ENCODE measurements around the gene CDK6.
"Not testable (repeated sequence)": the region's sequence is repeated elsewhere in the genome, so short reads cannot be mapped to it uniquely, and the experiment has no call there.

CDK6 gene

GRCh38 chr7:92623544-92623943, 212.8 kb downstream of the CDK6 start:
- no peak for DNase-seq (ENCODE audit: low read depth)

GRCh38 chr7:92622685-92623084, 213.7 kb downstream of the CDK6 start:
- no peak for DNase-seq (ENCODE audit: low read depth)

- no peak for DNase-seq (ENCODE audit: low read depth)
Measured at GRCh38 chr7:92622030-92622429, 214.3 kb downstream of the CDK6 start.

- DNase-seq (ENCODE audit: low read depth), result no peak
Measured at GRCh38 chr7:92621561-92622023, 214.8 kb downstream of the CDK6 start.

GRCh38 chr7:92621026-92621540, 215.3 kb downstream of the CDK6 start:
- DNase-seq (ENCODE audit: low read depth), result peak; percentile 63

GRCh38 chr7:92615861-92616260, 220.5 kb downstream of the CDK6 start:
- DNase-seq (ENCODE audit: low read depth), result no peak

- DNase-seq (ENCODE audit: low read depth), result no peak
Measured at GRCh38 chr7:92614660-92615174, 221.7 kb downstream of the CDK6 start.

GRCh38 chr7:92613720-92614119, 222.7 kb downstream of the CDK6 start:
- no peak for DNase-seq (ENCODE audit: low read depth)

- DNase-seq (ENCODE audit: low read depth), result no peak
Measured at GRCh38 chr7:92613214-92613613, 223.2 kb downstream of the CDK6 start.

- DNase-seq (ENCODE audit: low read depth), result no peak
Measured at GRCh38 chr7:92612501-92612900, 223.9 kb downstream of the CDK6 start.

GRCh38 chr7:92611735-92612134, 224.6 kb downstream of the CDK6 start:
- no peak for DNase-seq (ENCODE audit: low read depth)

- DNase-seq (ENCODE audit: low read depth), result no peak
Measured at GRCh38 chr7:92609921-92610518, 226.4 kb downstream of the CDK6 start.

- DNase-seq (ENCODE audit: low read depth), result no peak
Measured at GRCh38 chr7:92608380-92609322, 227.7 kb downstream of the CDK6 start.

- DNase-seq (ENCODE audit: low read depth), result no peak
Measured at GRCh38 chr7:92606985-92607384, 229.4 kb downstream of the CDK6 start.

- DNase-seq (ENCODE audit: low read depth), result not testable (repeated sequence)
Measured at GRCh38 chr7:92604517-92604916, 231.9 kb downstream of the CDK6 start.

GRCh38 chr7:92603089-92603445, 233.3 kb downstream of the CDK6 start:
- no peak for DNase-seq (ENCODE audit: low read depth)

GRCh38 chr7:92602352-92603088, 233.9 kb downstream of the CDK6 start:
- no peak for DNase-seq (ENCODE audit: low read depth)

- no peak for DNase-seq (ENCODE audit: low read depth)
Measured at GRCh38 chr7:92598310-92598981, 237.9 kb downstream of the CDK6 start.

- no peak for DNase-seq (ENCODE audit: low read depth)
Measured at GRCh38 chr7:92595281-92595680, 241.1 kb downstream of the CDK6 start.

- DNase-seq (ENCODE audit: low read depth), result no peak
Measured at GRCh38 chr7:92594746-92595145, 241.6 kb downstream of the CDK6 start.

- no peak for DNase-seq (ENCODE audit: low read depth)
Measured at GRCh38 chr7:92590711-92591310, 245.6 kb downstream of the CDK6 start.

Data from activated gamma-delta T cell treated with anti-CD3 and anti-CD28 coated beads, Interleukin-2, amount 50 U/mL, for 16 hours (primary cell).